Transverse colon (tissue), 4 donors: Measurements from ENCODE around the gene EYA4.

Experiments used
- EP300 ChIP-seq: sonication (generic); formaldehyde crosslinking; IDR thresholded peaks from one replicate; pipeline ENCODE4 v1.6.1; 2017; ENCODE audit warnings: antibody characterized with exemption, low read depth
- POLR2A ChIP-seq: fragments of 450-650 bp; IDR thresholded peaks from one replicate; pipeline ENCODE4 v1.6.1; 2016; ENCODE audit warnings: antibody characterized with exemption, mild to moderate bottlenecking, moderate library complexity
- POLR2AphosphoS5 ChIP-seq, 3 donors: sonication (generic); formaldehyde crosslinking; IDR thresholded peaks; one replicate each; pipeline ENCODE4 v1.6.1; 2016; ENCODE audit warnings: antibody characterized with exemption in 3 of 3
- TF ChIP-seq, protein P1 (sequence below), 5 experiments: fragments of 200-600 bp in 3 of 5; fragments of 450-650 bp in 2 of 5; sonication (generic) in 3 of 5; IDR thresholded peaks; 1 replicate in 2 of 5; 2 replicates in 3 of 5; pipeline ENCODE4 v1.5.1; 2016 to 2017; ENCODE audit warnings: antibody characterized with exemption in 5 of 5, inconsistent platforms in 3 of 5, mild to moderate bottlenecking in 2 of 5, moderate library complexity in 1 of 5

DNA sequence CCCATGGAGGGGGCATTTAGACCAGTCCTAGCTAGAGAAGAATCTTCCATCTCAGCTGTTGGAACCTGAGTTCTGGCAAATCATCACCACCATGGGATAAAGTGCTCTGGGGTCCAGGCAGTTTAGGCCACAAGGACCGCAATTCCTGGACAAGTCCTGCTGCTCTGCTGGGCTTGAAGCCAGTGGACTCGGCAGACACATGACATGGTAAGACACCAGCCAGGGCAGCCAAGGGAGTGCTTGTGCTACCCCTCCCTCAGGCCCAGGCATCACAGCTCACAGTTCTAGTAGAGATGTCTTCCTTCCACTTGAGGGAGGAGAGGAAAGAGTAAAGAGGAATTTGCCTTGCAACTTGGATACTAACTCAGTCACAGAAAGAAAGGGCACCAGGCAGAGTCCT lies 246.0 kb downstream of the EYA4 start:
- TF ChIP-seq EP300 (no peak), POLR2AphosphoS5 (IDR thresholded peaks at IDR 0.05) (no peak), POLR2A (no peak)
- TF ChIP-seq, protein P1, sequence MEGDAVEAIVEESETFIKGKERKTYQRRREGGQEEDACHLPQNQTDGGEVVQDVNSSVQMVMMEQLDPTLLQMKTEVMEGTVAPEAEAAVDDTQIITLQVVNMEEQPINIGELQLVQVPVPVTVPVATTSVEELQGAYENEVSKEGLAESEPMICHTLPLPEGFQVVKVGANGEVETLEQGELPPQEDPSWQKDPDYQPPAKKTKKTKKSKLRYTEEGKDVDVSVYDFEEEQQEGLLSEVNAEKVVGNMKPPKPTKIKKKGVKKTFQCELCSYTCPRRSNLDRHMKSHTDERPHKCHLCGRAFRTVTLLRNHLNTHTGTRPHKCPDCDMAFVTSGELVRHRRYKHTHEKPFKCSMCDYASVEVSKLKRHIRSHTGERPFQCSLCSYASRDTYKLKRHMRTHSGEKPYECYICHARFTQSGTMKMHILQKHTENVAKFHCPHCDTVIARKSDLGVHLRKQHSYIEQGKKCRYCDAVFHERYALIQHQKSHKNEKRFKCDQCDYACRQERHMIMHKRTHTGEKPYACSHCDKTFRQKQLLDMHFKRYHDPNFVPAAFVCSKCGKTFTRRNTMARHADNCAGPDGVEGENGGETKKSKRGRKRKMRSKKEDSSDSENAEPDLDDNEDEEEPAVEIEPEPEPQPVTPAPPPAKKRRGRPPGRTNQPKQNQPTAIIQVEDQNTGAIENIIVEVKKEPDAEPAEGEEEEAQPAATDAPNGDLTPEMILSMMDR (IDR thresholded peaks at IDR 0.05): no peak
